Right lobe of liver (tissue), 6 donors: ENCODE measurements around the gene KCNK7. TPM values are rescaled to one million over a fixed set of nuclear protein-coding genes. Genes with fewer than 3 reads are reported as not detected.
A peak's percentile ranks its signal among the peaks of the same experiment; 100 is the strongest.

Experiments
- ATAC-seq, 4 donors: fragments of 200-7000 bp; cut with Tn5 transposase; one replicate each; pipeline ENCODE4 v1.9.1; 2020; ENCODE audit warnings: mild to moderate bottlenecking in 4 of 4, moderate library complexity in 4 of 4
- DNase-seq, 3 donors: peaks; one replicate each; pipeline ENCODE4 v3.0.0-alpha.2; 2020
- H3K27ac ChIP-seq, 3 donors: fragments of 200-600 bp; one replicate each; pipeline ENCODE4 v1.8.0; 2022
- H3K27me3 ChIP-seq, 2 donors: fragments of 200-600 bp; one replicate each; pipeline ENCODE4 v1.8.0; 2022
- H3K36me3 ChIP-seq, 4 donors: fragments of 200-600 bp; sonication (generic) in 1 of 4; one replicate each; pipeline versions ENCODE4 v1.5.1 to v1.8.0; 2017 to 2022; ENCODE audit warnings: control low read depth in 1 of 4
- H3K4me1 ChIP-seq, 4 donors: fragments of 200-600 bp; sonication (generic) in 1 of 4; one replicate each; pipeline versions ENCODE4 v1.5.1 to v1.8.0; 2017 to 2022; ENCODE audit warnings: control low read depth in 1 of 4
- H3K4me3 ChIP-seq, 3 donors: fragments of 200-600 bp; one replicate each; pipeline ENCODE4 v1.8.0; 2022
- H3K9me3 ChIP-seq, 4 donors: fragments of 200-600 bp; sonication (generic) in 1 of 4; one replicate each; pipeline versions ENCODE4 v1.5.1 to v1.8.0; 2017 to 2022; ENCODE audit warnings: control low read depth in 1 of 4
- POLR2A ChIP-seq: fragments of 450-650 bp; IDR thresholded peaks from one replicate; pipeline ENCODE4 v1.6.1; 2017; ENCODE audit warnings: antibody characterized with exemption, mild to moderate bottlenecking
- WGBS: methylation state at CpG from one replicate; pipeline ENCODE4 v1.1.6; 2018; ENCODE audit warnings: low coverage, low lambda C conversion rate; ENCODE audit not compliant: insufficient coverage; ENCODE audit errors: missing lambda C conversion rate; 5-methylcytosine and 5-hydroxymethylcytosine counted together
- intact Hi-C, 2 donors: fragments of 100-400 bp; cut with DNase I; formaldehyde crosslinking; loops; one replicate each; pipeline versions ENCODE4 v1.11.2 to v1.14.1; 2022
- total RNA-seq, 6 experiments: library from RNA; depleted of rRNA in 2 of 6; stranded (reverse); fragments of >200 nt in 2 of 6; fragmentation: NEBNext Ultra II Directional in 3 of 6; extraction: Animal tissue kit (Norgen Biotek cat#: 25700) in 3 of 6; gene quantifications; one replicate each; pipeline versions ENCODE4 v1.1.0 to v1.2.4, GENCODE V29; 2016 to 2023
- TF ChIP-seq, protein P1 (sequence below), 4 donors: fragments of 200-600 bp in 3 of 4; fragments of 450-650 bp in 1 of 4; IDR thresholded peaks; one replicate each; pipeline versions ENCODE4 v1.5.1 to v1.8.0; 2016 to 2022; ENCODE audit warnings: antibody characterized with exemption in 4 of 4, mild to moderate bottlenecking in 2 of 4
- donor health status: DM: no; HTN: yes; CAD: no.
- donor health status: DM: no; HTN: no; CAD: no.
- donor health status: DM: no; HTN: no; CAD: no.
- donor health status: DM: no; HTN: yes; CAD: no.
- donor health status: DM: no; HTN: yes; CAD: no.

Gene KCNK7
- total RNA-seq, 6 experiments from 2014 or later, result 0.31 TPM; not detected in 5

- no peaks in the 10 kb centered on the region for H3K9me3 ChIP-seq
- WGBS, result 3% methylated on average over 13 of the region's 43 CpGs
- H3K36me3 ChIP-seq, result peaks cover 0 to 15% (median 3%) of the 10 kb centered on the region in 4 donors
- H3K4me1 ChIP-seq, result peaks cover 0 to 39% (median 14%) of the 10 kb centered on the region in 4 donors
- H3K27me3 ChIP-seq, result no peaks in the 10 kb centered on the region
- peak; percentile 67 to 74 (median 71) for DNase-seq
- TF ChIP-seq, protein P1, sequence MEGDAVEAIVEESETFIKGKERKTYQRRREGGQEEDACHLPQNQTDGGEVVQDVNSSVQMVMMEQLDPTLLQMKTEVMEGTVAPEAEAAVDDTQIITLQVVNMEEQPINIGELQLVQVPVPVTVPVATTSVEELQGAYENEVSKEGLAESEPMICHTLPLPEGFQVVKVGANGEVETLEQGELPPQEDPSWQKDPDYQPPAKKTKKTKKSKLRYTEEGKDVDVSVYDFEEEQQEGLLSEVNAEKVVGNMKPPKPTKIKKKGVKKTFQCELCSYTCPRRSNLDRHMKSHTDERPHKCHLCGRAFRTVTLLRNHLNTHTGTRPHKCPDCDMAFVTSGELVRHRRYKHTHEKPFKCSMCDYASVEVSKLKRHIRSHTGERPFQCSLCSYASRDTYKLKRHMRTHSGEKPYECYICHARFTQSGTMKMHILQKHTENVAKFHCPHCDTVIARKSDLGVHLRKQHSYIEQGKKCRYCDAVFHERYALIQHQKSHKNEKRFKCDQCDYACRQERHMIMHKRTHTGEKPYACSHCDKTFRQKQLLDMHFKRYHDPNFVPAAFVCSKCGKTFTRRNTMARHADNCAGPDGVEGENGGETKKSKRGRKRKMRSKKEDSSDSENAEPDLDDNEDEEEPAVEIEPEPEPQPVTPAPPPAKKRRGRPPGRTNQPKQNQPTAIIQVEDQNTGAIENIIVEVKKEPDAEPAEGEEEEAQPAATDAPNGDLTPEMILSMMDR (IDR thresholded peaks at IDR 0.05), result no peak
- TF ChIP-seq POLR2A, result no peak
- intact Hi-C loops, result no loop called here
- peak overlapping the region; percentile 99 for H3K4me3 ChIP-seq
- H3K27ac ChIP-seq, result peak overlapping the region; percentile 88 to 96 (median 95)
- ATAC-seq, result no peak
These were observed 17.7 kb upstream of the KCNK7 start for GRCh38 chr11:65613091-65613928.

DNA sequence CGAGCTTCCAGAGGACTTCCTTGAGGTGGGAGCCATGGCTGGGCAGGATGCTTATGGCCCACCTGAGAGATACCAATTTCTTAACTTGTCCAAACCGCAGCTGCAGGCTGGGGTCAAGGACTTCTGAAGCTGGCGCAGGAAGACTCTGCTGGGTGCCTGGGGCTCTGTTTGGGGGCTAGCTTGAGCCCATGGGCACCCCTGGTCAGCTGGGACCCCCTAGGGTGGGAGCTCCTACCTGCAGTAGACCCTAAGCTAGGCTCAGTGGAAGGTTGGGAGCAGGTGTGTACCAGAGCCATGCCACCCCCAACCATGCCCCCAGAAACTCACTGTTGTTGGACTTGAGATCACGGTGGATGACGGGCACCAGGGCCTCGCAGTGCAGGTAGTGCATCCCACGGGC is 17.1 kb upstream of the KCNK7 start:
- no peaks in the 10 kb centered on the region for H3K9me3 ChIP-seq
- 30% methylated on average over 2 of the region's 7 CpGs for WGBS
- peaks cover 0 to 11% (median 0%) of the 10 kb centered on the region in 4 donors for H3K36me3 ChIP-seq
- intact Hi-C loops, result no loop called here
- peak overlapping the region; percentile 99 for H3K4me3 ChIP-seq
- ATAC-seq, result no peak
- H3K4me1 ChIP-seq, result peaks cover 0 to 39% (median 14%) of the 10 kb centered on the region in 4 donors
- TF ChIP-seq POLR2A, result no peak
- TF ChIP-seq, protein P1 (IDR thresholded peaks at IDR 0.05), result no peak
- DNase-seq, result no peak
- H3K27me3 ChIP-seq, result no peaks in the 10 kb centered on the region
- H3K27ac ChIP-seq, result peak overlapping the region in 2 of 3 donors; percentile 95 to 96

DNA sequence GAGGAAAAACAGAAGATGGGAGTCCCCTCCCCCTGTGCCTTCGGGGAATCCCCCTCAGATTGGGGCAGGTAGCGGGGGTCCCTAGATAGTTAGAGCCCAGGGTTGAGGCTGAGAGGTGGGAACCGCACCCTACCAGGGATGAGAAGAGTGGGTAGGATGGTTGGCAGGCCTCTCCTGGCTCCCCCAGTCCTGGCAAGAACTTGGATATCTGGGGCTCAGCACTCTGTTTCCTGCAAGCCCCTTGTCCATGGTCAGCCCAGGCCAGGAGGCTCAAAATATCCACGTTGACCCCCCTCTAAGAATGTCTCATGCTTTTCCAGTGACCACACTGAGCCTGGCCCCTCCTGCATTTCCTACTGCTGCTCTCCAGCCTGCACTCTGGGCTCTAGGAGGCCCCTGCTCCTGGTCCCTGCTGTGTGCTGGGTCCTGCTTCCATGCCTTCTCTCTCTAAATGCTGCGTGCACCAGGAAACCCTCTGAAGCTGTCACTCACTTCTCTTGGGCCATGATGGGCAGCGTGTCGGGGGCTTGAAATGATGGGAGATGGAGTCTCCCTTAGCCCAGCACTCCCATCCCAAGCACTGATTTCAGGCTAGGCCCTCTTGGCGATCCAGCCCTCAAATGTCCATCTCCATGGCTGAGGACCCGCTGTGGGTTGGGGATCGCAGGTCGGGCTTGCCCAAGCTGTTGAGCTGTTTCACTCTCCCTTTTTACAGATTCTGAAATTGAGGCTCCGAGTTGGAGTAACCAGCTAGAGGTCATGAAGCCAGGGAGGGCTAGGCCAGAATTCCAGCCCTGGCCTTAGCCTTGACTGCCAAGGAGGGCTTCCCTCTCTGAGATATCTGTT is 16.4 kb upstream of the KCNK7 start:
- ATAC-seq (no peak), DNase-seq (no peak)
- WGBS, result 33% methylated on average over 2 of the region's 12 CpGs

More for the DNA sequence above, 16.4 kb upstream of the KCNK7 start:
- no peaks in the 10 kb centered on the region for H3K9me3 ChIP-seq
- peak overlapping the region; percentile 99 for H3K4me3 ChIP-seq
- H3K27ac ChIP-seq, result peak overlapping the region; percentile 44 to 96 (median 95)
- TF ChIP-seq, protein P1 (IDR thresholded peaks at IDR 0.05), result no peak
- TF ChIP-seq POLR2A, result no peak
- H3K27me3 ChIP-seq, result no peaks in the 10 kb centered on the region
- H3K4me1 ChIP-seq, result peaks cover 0 to 38% (median 13%) of the 10 kb centered on the region in 4 donors
- intact Hi-C loops, result no loop called here
- peaks cover 0 to 15% (median 0%) of the 10 kb centered on the region in 4 donors for H3K36me3 ChIP-seq
